Stimulated activated CD4-positive, alpha-beta T cell treated with anti-CD3 and anti-CD28 coated beads, Interleukin-4, amount 100 ng/mL, for 4 hours (primary cell): ENCODE measurements around the gene GNAT3.

Experiments
- DNase-seq, 2 experiments: peaks; one replicate each; pipeline ENCODE4 v3.0.0-alpha.2; 2020

GNAT3 gene

GRCh38 chr7:80499350-80499953 lies 12.4 kb downstream of the GNAT3 start:
- DNase-seq, result no peak

GRCh38 chr7:80498481-80499349 lies 13.1 kb downstream of the GNAT3 start:
- DNase-seq, result no peak

DNA sequence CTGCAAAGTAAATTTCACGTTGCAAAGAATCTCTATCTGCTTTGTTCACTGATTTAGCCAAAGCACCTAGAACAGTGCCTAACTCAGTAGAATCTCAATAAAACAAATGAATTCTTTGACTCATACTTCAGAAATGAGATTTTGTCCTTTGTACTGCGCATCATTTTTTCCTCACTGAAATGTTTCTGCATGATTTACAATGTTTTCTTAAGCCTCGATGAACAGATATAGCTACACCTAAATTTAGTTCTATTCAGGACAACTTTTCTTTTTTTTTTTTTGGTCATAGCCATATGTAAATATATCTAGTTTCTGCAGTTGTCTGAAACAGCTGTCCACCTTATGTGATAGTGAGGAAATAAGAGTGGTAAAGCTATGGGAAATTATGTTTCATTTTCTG lies 15.3 kb downstream of the GNAT3 start:
- DNase-seq, result no peak

DNA sequence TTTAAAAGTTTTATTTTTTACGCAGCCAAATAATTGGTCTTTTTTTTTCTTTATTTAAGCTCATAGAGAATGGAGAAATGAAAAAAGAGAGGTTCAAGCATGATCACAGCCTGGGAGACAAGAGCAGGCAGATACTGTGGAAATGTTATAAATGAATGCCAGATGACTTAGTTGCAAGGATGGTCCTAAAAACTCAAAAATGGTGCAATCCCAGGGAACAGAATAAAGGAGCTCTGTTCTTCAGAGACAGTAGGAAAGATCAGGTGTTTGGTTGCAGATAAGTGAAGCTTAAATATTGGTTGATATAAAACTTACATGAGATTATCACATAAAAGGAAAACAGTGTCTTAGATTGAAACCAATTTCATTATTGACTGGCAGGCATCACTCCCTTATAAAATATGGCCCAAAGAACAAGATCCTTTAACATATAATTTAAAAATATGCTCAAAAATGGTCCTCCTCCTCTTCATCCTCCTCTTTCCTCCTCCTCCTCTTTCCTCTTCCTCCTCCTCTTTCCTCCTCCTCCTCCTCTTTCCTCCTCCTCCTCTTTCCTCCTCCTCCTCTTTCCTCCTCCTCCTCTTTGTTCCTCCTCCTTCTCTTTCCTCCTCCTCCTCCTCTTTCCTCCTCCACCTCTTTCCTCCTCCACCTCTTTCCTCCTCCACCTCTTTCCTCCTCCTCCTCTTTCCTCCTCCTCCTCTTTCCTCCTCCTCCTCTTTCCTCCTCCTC lies 18.6 kb downstream of the GNAT3 start:
- no peak for DNase-seq

DNA sequence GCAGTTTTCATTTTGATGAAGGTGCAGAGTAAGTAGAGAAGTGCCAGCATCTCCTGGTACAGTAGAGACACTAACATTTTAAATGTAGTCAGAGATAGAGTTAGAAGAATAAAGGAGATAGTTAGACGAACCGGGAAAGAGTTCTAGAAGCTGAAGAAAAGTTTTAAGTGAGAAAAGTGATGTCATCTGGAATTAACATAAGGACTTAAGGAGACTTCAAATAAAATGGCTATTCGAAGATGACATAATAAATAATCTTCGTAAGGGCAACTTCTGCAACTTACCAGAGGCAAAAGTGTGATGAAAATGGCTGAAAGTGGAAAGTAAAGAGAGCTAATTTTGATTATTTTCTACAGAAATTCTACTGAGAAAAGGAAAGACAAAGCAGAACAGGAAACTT lies 20.4 kb downstream of the GNAT3 start:
- DNase-seq, result no peak

- no peak for DNase-seq
These were observed 23.0 kb downstream of the GNAT3 start for GRCh38 chr7:80488851-80489370.

DNA sequence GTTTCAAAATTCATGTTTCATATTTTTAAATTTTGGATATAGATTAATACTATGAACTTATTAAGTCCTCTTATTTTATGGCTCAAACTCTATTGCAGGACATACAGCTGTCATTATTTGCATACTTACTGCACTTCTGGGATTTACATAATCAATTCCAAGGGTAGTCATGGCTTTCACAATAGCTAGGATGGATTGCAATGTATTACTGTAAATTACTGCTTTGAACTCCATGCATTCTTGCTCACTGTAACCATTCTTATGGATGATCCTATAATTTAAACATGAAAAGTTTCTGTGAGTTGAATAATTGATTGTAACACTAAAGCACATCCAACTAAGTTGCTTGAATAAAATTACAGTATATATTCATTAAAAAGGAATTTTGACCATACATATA lies 23.5 kb downstream of the GNAT3 start:
- no peak for DNase-seq

- DNase-seq, result no peak
These were observed 26.1 kb downstream of the GNAT3 start for GRCh38 chr7:80485721-80486120.

DNA sequence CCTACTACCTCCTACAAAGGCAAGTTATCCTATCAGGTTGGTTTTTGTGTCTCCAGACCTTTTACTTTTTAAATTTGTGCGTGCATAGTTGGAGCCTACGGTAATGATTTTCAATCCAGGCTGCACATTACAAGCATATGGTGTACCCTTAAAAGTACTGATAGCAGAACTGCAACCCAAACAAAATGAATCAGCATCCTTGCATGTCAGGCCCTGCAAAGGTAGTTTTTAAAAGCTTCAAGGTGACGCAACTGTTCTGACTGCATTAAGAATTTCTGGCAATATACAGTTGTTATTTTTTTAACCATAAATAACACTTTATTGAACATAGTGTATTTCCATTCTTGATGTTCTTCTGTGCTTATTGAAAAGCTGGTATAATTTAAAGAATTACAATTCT lies 28.9 kb downstream of the GNAT3 start:
- no peak for DNase-seq

DNA sequence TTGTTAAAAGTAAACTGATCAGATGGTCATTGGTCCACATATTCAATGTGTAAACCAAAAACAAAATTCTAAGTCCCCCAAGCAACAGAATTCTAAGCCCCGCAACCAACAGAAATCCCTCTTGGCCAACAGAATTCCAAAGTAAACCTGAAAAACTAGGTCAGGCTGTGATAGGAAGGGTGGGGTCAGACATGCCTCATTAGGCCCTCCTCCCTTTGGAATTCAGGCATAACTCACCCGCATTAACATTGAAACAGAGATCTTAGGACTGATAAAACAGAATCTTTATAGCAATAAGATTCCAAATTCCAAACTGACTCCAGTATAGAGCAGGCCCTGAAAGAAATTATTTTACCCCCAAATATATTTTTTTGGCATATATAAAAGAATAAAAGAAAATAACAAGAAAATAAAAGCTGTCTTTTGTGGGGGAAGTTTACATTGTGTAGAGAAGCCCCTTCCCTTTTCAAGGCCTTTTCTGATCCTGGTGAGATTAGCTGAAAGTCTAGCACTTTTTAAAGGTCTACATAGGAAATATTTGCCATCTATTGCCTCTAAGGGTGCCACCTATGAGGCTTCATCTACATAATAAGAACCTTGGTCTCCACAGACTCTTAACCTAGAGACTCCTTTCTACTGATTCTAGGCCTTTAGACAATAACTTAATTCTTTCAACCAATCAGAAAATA lies 30.5 kb downstream of the GNAT3 start:
- no peak for DNase-seq

- DNase-seq, result no peak
These were observed 31.3 kb downstream of the GNAT3 start for GRCh38 chr7:80480566-80480965.

DNA sequence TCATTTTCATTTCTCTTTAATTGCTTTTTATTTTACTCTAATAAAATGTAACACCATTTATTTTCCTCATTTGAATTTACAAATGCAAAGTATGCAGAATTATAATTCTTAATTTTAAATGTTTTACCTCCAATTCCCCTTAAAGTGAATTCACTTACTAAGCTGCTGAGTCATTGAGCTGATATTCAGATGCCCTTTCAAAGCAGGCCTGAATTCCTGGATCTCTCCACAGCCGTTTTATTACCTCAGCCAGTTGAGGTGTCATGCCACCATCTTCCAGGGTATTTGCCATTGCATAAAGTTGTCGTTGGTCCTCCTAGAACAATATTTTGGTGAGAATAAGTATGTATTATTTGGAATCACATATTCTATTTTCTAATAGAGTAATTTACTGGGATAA lies 33.2 kb downstream of the GNAT3 start:
- DNase-seq, result no peak

DNA sequence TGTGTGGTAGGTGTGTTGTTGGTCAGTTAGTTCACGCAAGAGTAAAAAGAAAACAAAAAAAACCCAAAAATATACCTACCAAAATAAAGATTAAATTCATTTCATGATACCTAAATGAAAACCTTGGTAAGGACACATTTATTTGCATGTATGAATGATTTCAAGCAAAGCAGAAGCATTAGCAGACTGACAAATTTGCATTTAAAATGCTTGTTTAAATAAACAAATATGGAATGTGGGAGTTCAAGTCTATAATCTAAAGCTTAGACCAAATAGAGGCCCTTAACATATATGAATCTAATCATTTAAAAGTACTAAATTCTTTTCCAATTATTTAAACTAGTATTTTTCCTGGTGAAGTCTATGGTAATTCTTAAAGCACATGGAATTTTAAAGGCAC lies 35.8 kb downstream of the GNAT3 start:
- DNase-seq, result no peak

- DNase-seq, result no peak
These were observed 36.5 kb downstream of the GNAT3 start for GRCh38 chr7:80475383-80475782.

GRCh38 chr7:80473751-80474150 lies 38.1 kb downstream of the GNAT3 start:
- DNase-seq, result no peak

GRCh38 chr7:80472491-80473200 lies 39.2 kb downstream of the GNAT3 start:
- DNase-seq, result no peak

- no peak for DNase-seq
These were observed 42.7 kb downstream of the GNAT3 start for GRCh38 chr7:80468931-80469714.

- DNase-seq, result no peak
These were observed 44.8 kb downstream of the GNAT3 start for GRCh38 chr7:80467069-80467468.

DNA sequence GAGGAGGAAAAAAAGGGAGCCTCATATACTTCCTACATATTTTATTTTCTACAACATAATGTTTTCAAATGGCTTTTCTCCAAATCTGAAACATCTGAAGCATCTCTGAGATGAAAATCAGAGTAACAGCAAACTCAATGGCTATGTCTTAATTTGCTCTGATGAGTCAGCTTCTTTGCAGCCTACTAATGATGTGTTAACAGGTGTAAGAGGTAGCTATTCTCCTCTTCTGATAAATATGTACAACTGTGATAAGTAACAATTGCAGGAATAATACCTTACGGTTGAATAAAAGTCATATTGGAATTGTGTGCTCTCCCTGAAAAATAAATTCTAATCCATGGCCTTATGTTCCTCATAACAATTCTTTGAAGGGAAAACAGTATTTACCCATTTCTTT lies 45.2 kb downstream of the GNAT3 start:
- DNase-seq, result no peak

GRCh38 chr7:80464211-80464610 lies 47.7 kb downstream of the GNAT3 start:
- no peak for DNase-seq

DNA sequence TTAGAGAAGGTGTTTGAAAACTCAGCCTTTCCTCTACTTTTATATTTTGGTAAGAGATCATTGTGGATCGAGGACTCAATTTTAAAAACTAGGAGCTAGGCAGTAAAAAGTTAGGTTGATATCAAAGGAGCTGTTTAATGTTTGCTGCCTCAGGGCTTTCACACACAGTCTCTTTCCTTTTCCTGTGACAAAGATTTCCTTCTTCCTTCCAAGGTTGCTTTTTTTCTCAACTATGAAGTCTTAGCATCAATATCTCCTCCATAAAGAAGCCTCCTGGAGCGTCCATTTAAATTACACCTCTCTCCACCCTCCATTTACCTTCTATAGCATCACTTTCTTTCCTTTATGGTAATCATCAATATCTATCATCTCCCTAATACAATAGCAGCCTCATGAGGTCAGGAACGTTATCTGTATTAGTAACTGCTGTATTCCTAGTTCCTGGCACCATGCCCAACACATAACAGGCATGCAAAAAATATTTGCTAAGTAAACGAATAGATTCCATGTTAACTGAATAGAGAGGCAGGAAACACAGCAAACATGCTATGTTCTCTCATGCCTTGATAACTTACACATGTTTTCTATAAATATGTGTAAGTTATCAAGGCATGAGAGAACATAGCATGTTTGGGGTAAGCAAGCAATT lies 48.5 kb downstream of the GNAT3 start:
- no peak for DNase-seq
